SK-N-SH (cell line): Measurements from ENCODE around the gene CLASRP. TPM values are rescaled to one million over a fixed set of nuclear protein-coding genes. Genes with fewer than 3 reads are reported as not detected.

ENCODE experiments used
- CTCF ChIA-PET: fragments of 300-600, 350-600 bp; formaldehyde crosslinking; extraction: SDS; loops from one replicate; lab custom pipeline; 2021; lab: Yijun Ruan, JAX
- POLR2A ChIA-PET: fragments of 350-600 bp; sonication (Branson Sonifier 250); formaldehyde crosslinking; extraction: SDS; loops from one replicate; lab custom pipeline; 2020; ENCODE audit warnings: antibody characterized with exemption, inconsistent platforms; lab: Yijun Ruan, JAX
- DNase-seq: peaks from one replicate; pipeline ENCODE4 v3.0.0; 2012
- H2AFZ ChIP-seq: fragments of 200-600 bp; sonication (generic); 2 replicates; pipeline ENCODE4 v1.8.1; 2016; ENCODE audit warnings: antibody characterized with exemption, mild to moderate bottlenecking, low read depth
- H3F3A ChIP-seq: fragments of 200-600 bp; sonication (generic); replicated peaks from 2 replicates; pipeline ENCODE3; 2016; ENCODE audit warnings: antibody characterized with exemption, mild to moderate bottlenecking; ENCODE audit not compliant: insufficient read depth
- H3K27ac ChIP-seq, 2 experiments: fragments of 200-500 bp in 1 of 2; fragments of 200-600 bp in 1 of 2; sonication (Bioruptor generic) in 1 of 2; sonication (generic), shearing (Covaris generic) in 1 of 2; 2 replicates each; pipeline versions ENCODE4 v1.5.1 to v1.6.1; 2014 to 2016; ENCODE audit warnings: low read depth in 2 of 2, inconsistent platforms in 1 of 2, low read length in 1 of 2, mild to moderate bottlenecking in 1 of 2, mixed read lengths in 1 of 2
- H3K27me3 ChIP-seq: fragments of 200-600 bp; sonication (generic), shearing (Covaris generic); 2 replicates; pipeline ENCODE4 v1.6.1; 2016; ENCODE audit warnings: mixed run types; ENCODE audit not compliant: insufficient read depth
- H3K36me3 ChIP-seq, 2 experiments: fragments of 200-500 bp in 1 of 2; fragments of 200-600 bp in 1 of 2; sonication (Bioruptor generic) in 1 of 2; sonication (generic) in 1 of 2; replicated peaks in 1 of 2; 2 replicates each; pipeline versions ENCODE3 to v1.5.1; 2014 to 2016; ENCODE audit warnings: low read length in 1 of 2, mild to moderate bottlenecking in 1 of 2; ENCODE audit not compliant: insufficient read depth in 2 of 2, control insufficient read depth in 1 of 2
- H3K4me1 ChIP-seq, 2 experiments: fragments of 200-500 bp in 1 of 2; fragments of 200-600 bp in 1 of 2; sonication (Bioruptor generic) in 1 of 2; sonication (generic), shearing (Covaris generic) in 1 of 2; 2 replicates each; pipeline versions ENCODE4 v1.5.1 to v1.6.1; 2014 to 2016; ENCODE audit warnings: low read depth in 1 of 2, low read length in 1 of 2, mixed run types in 1 of 2; ENCODE audit not compliant: insufficient read depth in 2 of 2, control insufficient read depth in 1 of 2
- H3K4me2 ChIP-seq: fragments of 200-600 bp; sonication (generic), shearing (Covaris generic); 2 replicates; pipeline ENCODE4 v1.6.1; 2017; ENCODE audit warnings: mixed run types
- H3K4me3 ChIP-seq, 2 experiments: fragments of 200-500 bp in 1 of 2; fragments of 200-600 bp in 1 of 2; sonication (Bioruptor generic) in 1 of 2; sonication (generic), shearing (Covaris generic) in 1 of 2; 2 replicates each; pipeline versions ENCODE4 v1.5.1 to v1.8.1; 2014 to 2016; ENCODE audit warnings: low read depth in 2 of 2, inconsistent platforms in 1 of 2, low read length in 1 of 2, mild to moderate bottlenecking in 1 of 2, mixed read lengths in 1 of 2, moderate library complexity in 1 of 2
- H3K79me2 ChIP-seq: fragments of 200-600 bp; sonication (generic); 2 replicates; pipeline ENCODE4 v1.8.1; 2017; ENCODE audit warnings: mild to moderate bottlenecking; ENCODE audit not compliant: insufficient read depth
- H3K9ac ChIP-seq: fragments of 200-600 bp; sonication (generic); 2 replicates; pipeline ENCODE4 v1.6.1; 2017; ENCODE audit warnings: mixed run types
- H3K9me2 ChIP-seq: fragments of 200-600 bp; sonication (generic); 2 replicates; pipeline ENCODE4 v1.6.1; 2017; ENCODE audit warnings: mixed run types
- H3K9me3 ChIP-seq: fragments of 200-600 bp; sonication (generic); 2 replicates; pipeline ENCODE4 v1.6.1; 2017; ENCODE audit warnings: mixed run types, mild to moderate bottlenecking, moderate library complexity
- H4K20me1 ChIP-seq: fragments of 200-600 bp; sonication (generic); 2 replicates; pipeline ENCODE4 v1.6.1; 2017; ENCODE audit warnings: mild to moderate bottlenecking, mixed run types; ENCODE audit not compliant: insufficient read depth
- FOXJ3 ChIP-seq: sonication (generic); formaldehyde crosslinking; IDR thresholded peaks from 2 replicates; pipeline ENCODE4 v1.5.1; 2020; ENCODE audit warnings: mild to moderate bottlenecking, missing genetic modification reagents
- FOXM1 ChIP-seq: IDR thresholded peaks from 2 replicates; pipeline ENCODE4 v1.4.0; 2012; ENCODE audit warnings: low read depth, mild to moderate bottlenecking
- GABPA ChIP-seq: IDR thresholded peaks from 2 replicates; pipeline ENCODE4 v1.4.0; 2012; ENCODE audit warnings: low read depth, mild to moderate bottlenecking
- MEF2A ChIP-seq: IDR thresholded peaks from 2 replicates; pipeline ENCODE4 v1.4.0; 2012; ENCODE audit warnings: low read depth, borderline replicate concordance
- MXI1 ChIP-seq: IDR thresholded peaks from 2 replicates; pipeline ENCODE4 v1.6.1; 2012; ENCODE audit warnings: mild to moderate bottlenecking, low read depth, low read length, improper control_type of control experiment
- POLR2AphosphoS5 ChIP-seq: IDR thresholded peaks from 2 replicates; pipeline ENCODE4 v1.6.1; 2012; ENCODE audit warnings: low read depth, low read length
- RFX5 ChIP-seq: IDR thresholded peaks from 2 replicates; pipeline ENCODE4 v1.6.1; 2012; ENCODE audit warnings: mild to moderate bottlenecking, improper control_type of control experiment, low read length
- TAF1 ChIP-seq: IDR thresholded peaks from 2 replicates; pipeline ENCODE4 v1.6.1; 2012; ENCODE audit warnings: low read depth, mild to moderate bottlenecking, low read length, moderate library complexity, borderline replicate concordance
- TCF12 ChIP-seq: IDR thresholded peaks from 2 replicates; pipeline ENCODE4 v1.4.0; 2012
- YY1 ChIP-seq: IDR thresholded peaks from 2 replicates; pipeline ENCODE4 v1.4.0; 2012; ENCODE audit warnings: low read depth, mild to moderate bottlenecking
- WGBS: methylation state at CpG from one replicate; pipeline ENCODE4 v1.1.6; 2017; ENCODE audit warnings: low lambda C conversion rate; 5-methylcytosine and 5-hydroxymethylcytosine counted together
- polyA plus RNA-seq, 3 experiments: library from polyadenylated mRNA; depleted of rRNA; stranded (reverse); fragments of >200 nt; gene quantifications; 2 replicates each; pipeline ENCODE4 v1.2.3, GENCODE V29; 2012
- TF ChIP-seq, protein P1 (sequence below): IDR thresholded peaks from 2 replicates; pipeline ENCODE4 v1.6.1; 2012; ENCODE audit warnings: mild to moderate bottlenecking, low read depth, low read length, moderate library complexity
- TF ChIP-seq, protein P2 (sequence below): fragments of 150-350 bp; IDR thresholded peaks from 2 replicates; pipeline ENCODE4 v1.6.1; 2017; ENCODE audit warnings: antibody characterized with exemption, low read length, low read depth, borderline replicate concordance
- TF ChIP-seq, protein P3 (sequence below): IDR thresholded peaks from 2 replicates; pipeline ENCODE4 v1.4.0; 2012; ENCODE audit warnings: low read depth
- TF ChIP-seq, protein P4 (sequence below): IDR thresholded peaks from 2 replicates; pipeline ENCODE4; 2012

CLASRP gene
- polyA plus RNA-seq, 1 of the 3 experiments (the other 2 are of a cell fraction): 54.8 TPM

DNA sequence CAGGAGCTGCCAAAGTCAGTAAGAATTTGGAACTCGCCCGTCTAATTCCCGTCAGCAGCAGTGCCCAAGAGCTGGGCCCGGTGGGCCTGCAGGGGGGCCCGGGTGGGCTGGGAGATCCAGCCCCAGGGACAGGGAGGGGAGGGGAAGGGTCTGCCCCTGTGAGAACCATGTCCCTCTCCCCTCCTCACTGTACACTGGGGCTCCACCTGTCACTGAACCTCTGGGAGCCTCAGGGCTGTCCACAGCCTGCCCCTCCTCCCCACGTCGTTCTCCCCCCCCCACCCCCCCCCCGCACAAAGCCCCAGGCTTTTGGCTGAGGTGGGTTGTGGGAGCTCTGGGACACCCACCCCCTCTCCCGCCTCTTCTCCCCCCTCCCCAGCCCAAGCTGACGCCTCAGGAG lies 29.2 kb downstream of the CLASRP start:
- H3K4me2 ChIP-seq: no peak overlapping the region
- H4K20me1 ChIP-seq: no peaks in the 10 kb centered on the region
- H3K4me3 ChIP-seq: no peak overlapping the region
- no peak overlapping the region for H2AFZ ChIP-seq
- no peak overlapping the region for H3K9ac ChIP-seq
- CTCF ChIA-PET: interaction anchor here (5.5 kb wide), 1 partner anchor 9 kb away, joined by 43 read pairs; no protein-coding TSS in a partner anchor
- 88% methylated on average over 5 of the region's 10 CpGs for WGBS
- no peaks in the 10 kb centered on the region for H3K79me2 ChIP-seq
- TF ChIP-seq MEF2A: no peak
- TF ChIP-seq, protein P1, sequence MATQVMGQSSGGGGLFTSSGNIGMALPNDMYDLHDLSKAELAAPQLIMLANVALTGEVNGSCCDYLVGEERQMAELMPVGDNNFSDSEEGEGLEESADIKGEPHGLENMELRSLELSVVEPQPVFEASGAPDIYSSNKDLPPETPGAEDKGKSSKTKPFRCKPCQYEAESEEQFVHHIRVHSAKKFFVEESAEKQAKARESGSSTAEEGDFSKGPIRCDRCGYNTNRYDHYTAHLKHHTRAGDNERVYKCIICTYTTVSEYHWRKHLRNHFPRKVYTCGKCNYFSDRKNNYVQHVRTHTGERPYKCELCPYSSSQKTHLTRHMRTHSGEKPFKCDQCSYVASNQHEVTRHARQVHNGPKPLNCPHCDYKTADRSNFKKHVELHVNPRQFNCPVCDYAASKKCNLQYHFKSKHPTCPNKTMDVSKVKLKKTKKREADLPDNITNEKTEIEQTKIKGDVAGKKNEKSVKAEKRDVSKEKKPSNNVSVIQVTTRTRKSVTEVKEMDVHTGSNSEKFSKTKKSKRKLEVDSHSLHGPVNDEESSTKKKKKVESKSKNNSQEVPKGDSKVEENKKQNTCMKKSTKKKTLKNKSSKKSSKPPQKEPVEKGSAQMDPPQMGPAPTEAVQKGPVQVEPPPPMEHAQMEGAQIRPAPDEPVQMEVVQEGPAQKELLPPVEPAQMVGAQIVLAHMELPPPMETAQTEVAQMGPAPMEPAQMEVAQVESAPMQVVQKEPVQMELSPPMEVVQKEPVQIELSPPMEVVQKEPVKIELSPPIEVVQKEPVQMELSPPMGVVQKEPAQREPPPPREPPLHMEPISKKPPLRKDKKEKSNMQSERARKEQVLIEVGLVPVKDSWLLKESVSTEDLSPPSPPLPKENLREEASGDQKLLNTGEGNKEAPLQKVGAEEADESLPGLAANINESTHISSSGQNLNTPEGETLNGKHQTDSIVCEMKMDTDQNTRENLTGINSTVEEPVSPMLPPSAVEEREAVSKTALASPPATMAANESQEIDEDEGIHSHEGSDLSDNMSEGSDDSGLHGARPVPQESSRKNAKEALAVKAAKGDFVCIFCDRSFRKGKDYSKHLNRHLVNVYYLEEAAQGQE: no peak
- TF ChIP-seq TCF12: no peak
- no peak for TF ChIP-seq TAF1
- TF ChIP-seq, protein P2, sequence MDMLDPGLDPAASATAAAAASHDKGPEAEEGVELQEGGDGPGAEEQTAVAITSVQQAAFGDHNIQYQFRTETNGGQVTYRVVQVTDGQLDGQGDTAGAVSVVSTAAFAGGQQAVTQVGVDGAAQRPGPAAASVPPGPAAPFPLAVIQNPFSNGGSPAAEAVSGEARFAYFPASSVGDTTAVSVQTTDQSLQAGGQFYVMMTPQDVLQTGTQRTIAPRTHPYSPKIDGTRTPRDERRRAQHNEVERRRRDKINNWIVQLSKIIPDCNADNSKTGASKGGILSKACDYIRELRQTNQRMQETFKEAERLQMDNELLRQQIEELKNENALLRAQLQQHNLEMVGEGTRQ: no peak
- no peak for TF ChIP-seq RFX5
- no peak for TF ChIP-seq MXI1
- no peak for TF ChIP-seq POLR2AphosphoS5
- TF ChIP-seq, protein P3, sequence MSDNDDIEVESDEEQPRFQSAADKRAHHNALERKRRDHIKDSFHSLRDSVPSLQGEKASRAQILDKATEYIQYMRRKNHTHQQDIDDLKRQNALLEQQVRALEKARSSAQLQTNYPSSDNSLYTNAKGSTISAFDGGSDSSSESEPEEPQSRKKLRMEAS: no peak
- no peak for TF ChIP-seq YY1
- TF ChIP-seq FOXM1: no peak
- TF ChIP-seq, protein P4, sequence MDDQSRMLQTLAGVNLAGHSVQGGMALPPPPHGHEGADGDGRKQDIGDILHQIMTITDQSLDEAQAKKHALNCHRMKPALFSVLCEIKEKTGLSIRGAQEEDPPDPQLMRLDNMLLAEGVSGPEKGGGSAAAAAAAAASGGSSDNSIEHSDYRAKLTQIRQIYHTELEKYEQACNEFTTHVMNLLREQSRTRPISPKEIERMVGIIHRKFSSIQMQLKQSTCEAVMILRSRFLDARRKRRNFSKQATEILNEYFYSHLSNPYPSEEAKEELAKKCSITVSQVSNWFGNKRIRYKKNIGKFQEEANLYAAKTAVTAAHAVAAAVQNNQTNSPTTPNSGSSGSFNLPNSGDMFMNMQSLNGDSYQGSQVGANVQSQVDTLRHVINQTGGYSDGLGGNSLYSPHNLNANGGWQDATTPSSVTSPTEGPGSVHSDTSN: no peak
- no peak for TF ChIP-seq GABPA
- no peak for TF ChIP-seq FOXJ3 (CRISPR knock-in tag)
- TF ChIP-seq, all 33 proteins: peak for 0
- Histone ChIP-seq H3K9me3 (no peaks in the 10 kb centered on the region), H3K9me2 (no peaks in the 10 kb centered on the region), H3K27ac (no peak overlapping the region), H3K27me3 (no peaks in the 10 kb centered on the region), H3K36me3 (peaks cover 10 to 53% of the 10 kb centered on the region in 2 experiments), H3F3A (no peaks in the 10 kb centered on the region), H3K4me1 (no peaks in the 10 kb centered on the region)
- POLR2A ChIA-PET: interaction anchor here (0.9 kb wide), 1 partner anchor 9 kb away, joined by 3 read pairs; no protein-coding TSS in a partner anchor
- peak; percentile 33 for DNase-seq
